ENCODE measurements around the gene INPP1. TPM values are rescaled to one million over a fixed set of nuclear protein-coding genes. Genes with fewer than 3 reads are reported as not detected.

Gene INPP1
- total RNA-seq, 1 donor from 2014 or later: 20.4 TPM

GRCh38 chr2:190402986-190403603 is 59.7 kb downstream of the INPP1 start:
- DNase-seq (ENCODE audit: extremely low spot score in 2 of 2): no peak
- no peaks in the 10 kb centered on the region for H3K9me3 ChIP-seq
- peaks cover 4% of the 10 kb centered on the region for H3K4me1 ChIP-seq
- no peaks in the 10 kb centered on the region for H3K36me3 ChIP-seq
- H3K4me3 ChIP-seq: no peak overlapping the region
- no peak overlapping the region for H3K27ac ChIP-seq
- H3K27me3 ChIP-seq: no peaks in the 10 kb centered on the region
- intact Hi-C loops (cut with DNase I): no loop called here
- TF ChIP-seq CTCF (IDR thresholded peaks at IDR 0.05) (no peak), POLR2A (IDR thresholded peaks at IDR 0.05) (no peak), POLR2AphosphoS5 (IDR thresholded peaks at IDR 0.05; ENCODE audit: insufficient read depth in 1 of 2, low read depth in 1 of 2) (no peak)

DNA sequence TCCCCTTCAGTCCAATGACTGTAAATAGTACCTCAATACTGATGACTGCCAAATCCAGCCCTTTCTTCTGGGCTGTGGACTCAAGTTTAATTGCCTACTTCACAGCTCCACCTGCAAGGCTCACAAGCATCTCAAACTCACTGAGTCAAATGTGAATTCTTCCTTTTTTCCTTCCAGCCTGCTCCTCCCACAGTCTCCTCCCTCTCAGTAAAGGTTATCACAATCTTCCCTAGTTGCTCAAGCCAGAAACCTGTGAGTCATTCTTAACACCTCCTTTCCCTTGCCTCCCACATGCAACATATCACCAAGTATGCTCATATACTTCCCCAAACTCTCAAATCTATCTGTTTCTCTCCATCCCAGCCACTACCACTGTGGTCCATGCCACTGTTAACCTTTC is 61.1 kb downstream of the INPP1 start:
- Histone ChIP-seq H3K36me3 (no peaks in the 10 kb centered on the region), H3K27me3 (no peaks in the 10 kb centered on the region), H3K9me3 (no peaks in the 10 kb centered on the region), H3K4me3 (no peak overlapping the region), H3K27ac (no peak overlapping the region), H3K4me1 (peaks cover 11% of the 10 kb centered on the region)
- intact Hi-C loops (cut with DNase I): no loop called here
- no peak for TF ChIP-seq CTCF (IDR thresholded peaks at IDR 0.05)
- TF ChIP-seq POLR2A (IDR thresholded peaks at IDR 0.05): no peak
- TF ChIP-seq POLR2AphosphoS5 (IDR thresholded peaks at IDR 0.05; ENCODE audit: insufficient read depth in 1 of 2, low read depth in 1 of 2): no peak
- no peak for DNase-seq (ENCODE audit: extremely low spot score in 2 of 2)

- no peak overlapping the region for H3K27ac ChIP-seq
- no peak overlapping the region for H3K4me3 ChIP-seq
- H3K27me3 ChIP-seq: no peaks in the 10 kb centered on the region
- TF ChIP-seq CTCF (IDR thresholded peaks at IDR 0.05) (no peak), POLR2A (IDR thresholded peaks at IDR 0.05) (no peak), POLR2AphosphoS5 (IDR thresholded peaks at IDR 0.05; ENCODE audit: insufficient read depth in 1 of 2, low read depth in 1 of 2) (no peak)
- H3K36me3 ChIP-seq: no peaks in the 10 kb centered on the region
- no peak for DNase-seq (ENCODE audit: extremely low spot score in 2 of 2)
- intact Hi-C loops (cut with DNase I): no loop called here
- peaks cover 16% of the 10 kb centered on the region for H3K4me1 ChIP-seq
- no peaks in the 10 kb centered on the region for H3K9me3 ChIP-seq
These were observed 61.7 kb downstream of the INPP1 start for GRCh38 chr2:190405070-190405469.

GRCh38 chr2:190405995-190406394 is 62.6 kb downstream of the INPP1 start:
- intact Hi-C loops (cut with DNase I): no loop called here
- no peak for DNase-seq (ENCODE audit: extremely low spot score in 2 of 2)
- H3K36me3 ChIP-seq: no peaks in the 10 kb centered on the region
- no peaks in the 10 kb centered on the region for H3K27me3 ChIP-seq
- no peak overlapping the region for H3K27ac ChIP-seq
- H3K4me3 ChIP-seq: no peak overlapping the region
- TF ChIP-seq POLR2AphosphoS5 (IDR thresholded peaks at IDR 0.05; ENCODE audit: insufficient read depth in 1 of 2, low read depth in 1 of 2) (no peak), POLR2A (IDR thresholded peaks at IDR 0.05) (no peak), CTCF (IDR thresholded peaks at IDR 0.05) (no peak)
- H3K4me1 ChIP-seq: peaks cover 20% of the 10 kb centered on the region
- no peaks in the 10 kb centered on the region for H3K9me3 ChIP-seq

- Histone ChIP-seq H3K9me3 (no peaks in the 10 kb centered on the region), H3K4me3 (no peak overlapping the region), H3K36me3 (no peaks in the 10 kb centered on the region), H3K27me3 (no peaks in the 10 kb centered on the region), H3K27ac (peak overlapping the region; percentile 93), H3K4me1 (peaks cover 20% of the 10 kb centered on the region)
- no peak for DNase-seq (ENCODE audit: extremely low spot score in 2 of 2)
- TF ChIP-seq CTCF (IDR thresholded peaks at IDR 0.05) (no peak), POLR2AphosphoS5 (IDR thresholded peaks at IDR 0.05; ENCODE audit: insufficient read depth in 1 of 2, low read depth in 1 of 2) (no peak), POLR2A (IDR thresholded peaks at IDR 0.05) (no peak)
- intact Hi-C loops (cut with DNase I): no loop called here
These were observed 63.4 kb downstream of the INPP1 start for GRCh38 chr2:190406805-190407204.
